ENCODE measurements around the gene GNG3. TPM values are rescaled to one million over a fixed set of nuclear protein-coding genes. Genes with fewer than 3 reads are reported as not detected.

GNG3 gene
- total RNA-seq (2022), result not detected in 2 replicates
- Bru-seq, nascent RNA, result not detected
- BruChase-seq, experiment 1, labeled RNA remaining after a 6-hour chase, result not detected
- BruChase-seq, experiment 2, labeled RNA remaining after a 2-hour chase, result percentile 14 among the genes with signal in this experiment
- long read RNA-seq, result 0 reads

DNA sequence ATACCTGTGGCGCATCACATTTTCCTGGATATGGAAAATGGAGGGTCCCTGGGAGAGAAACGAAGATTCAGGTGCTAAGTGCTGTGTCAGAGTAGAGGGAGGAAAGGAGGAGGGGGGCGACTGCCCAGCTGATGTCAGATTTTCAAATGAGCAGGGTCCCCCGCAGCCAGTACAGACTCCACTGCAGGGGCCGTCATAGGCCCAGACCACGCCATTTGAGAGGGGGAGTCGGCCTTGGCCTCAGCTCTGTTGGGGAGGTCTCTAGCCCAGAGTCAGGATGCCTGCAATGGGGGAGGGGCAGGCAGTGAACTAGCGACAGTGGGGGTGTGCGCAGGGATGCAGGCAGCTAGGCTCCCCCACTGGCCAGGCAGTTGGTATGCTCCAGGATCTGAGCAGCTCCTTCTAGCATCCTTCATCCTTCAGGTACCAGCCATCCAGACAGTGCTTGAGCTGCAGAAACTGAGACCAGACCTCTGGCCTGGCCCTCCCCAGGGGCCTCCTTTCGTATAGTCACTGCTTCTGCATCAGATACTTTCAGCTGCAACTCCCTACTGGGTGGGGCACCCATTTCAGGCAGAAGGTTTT, at the start of gene GNG3, which contains the start of gene BSCL2:
GNG3 (plus strand) TSS at position 400 of the 585 bp plus-strand sequence. CDS start 620 bp downstream, outside the sequence.
BSCL2 (minus strand) TSS at position 148 of the 585 bp plus-strand sequence. CDS start 229 bp downstream, outside the sequence.
- no peak for DNase-seq
- Mint-ChIP-seq H3K4me3 (ENCODE audit: low read depth, unreplicated experiment) (peak within 1 kb of the TSS; percentile 98), H3K27ac (ENCODE audit: unreplicated experiment) (peak within 1 kb of the TSS; percentile 86), H3K27me3 (ENCODE audit: unreplicated experiment) (no peaks in the 10 kb centered on the region), H3K36me3 (ENCODE audit: insufficient read depth, unreplicated experiment) (peaks cover 76% of the 10 kb centered on the region), H3K9me3 (ENCODE audit: low read depth, unreplicated experiment) (no peaks in the 10 kb centered on the region), H3K4me1 (ENCODE audit: low read depth, unreplicated experiment) (peaks cover 26% of the 10 kb centered on the region)
- intact Hi-C loops (cut with micrococcal nuclease; ENCODE audit: unreplicated experiment), result no loop called here
- TF ChIP-seq CTCF (IDR thresholded peaks at IDR 0.05; ENCODE audit: unreplicated experiment), result no peak
- no TSS peak for BruUV-seq (replicated peaks)
- CTCF ChIA-PET, result no interaction called here

- DNase-seq, result peak; percentile 51
- Mint-ChIP-seq H3K27me3 (ENCODE audit: unreplicated experiment) (no peaks in the 10 kb centered on the region), H3K4me1 (ENCODE audit: low read depth, unreplicated experiment) (peaks cover 9% of the 10 kb centered on the region), H3K9me3 (ENCODE audit: low read depth, unreplicated experiment) (no peaks in the 10 kb centered on the region), H3K27ac (ENCODE audit: unreplicated experiment) (peak overlapping the region; percentile 99), H3K36me3 (ENCODE audit: insufficient read depth, unreplicated experiment) (peaks cover 62% of the 10 kb centered on the region), H3K4me3 (ENCODE audit: low read depth, unreplicated experiment) (peak overlapping the region; percentile 91)
- intact Hi-C loops (cut with micrococcal nuclease; ENCODE audit: unreplicated experiment), result no loop called here
- BruUV-seq (replicated peaks), result TSS peak; percentile 39
- no peak for TF ChIP-seq CTCF (IDR thresholded peaks at IDR 0.05; ENCODE audit: unreplicated experiment)
- CTCF ChIA-PET, result interaction anchor here (0.8 to 2.0 kb wide), 4 partner anchors 12 to 91 kb away, joined by 3 to 6 read pairs (median 4); partner anchors contain the start of genes EEF1G, INTS5, MTA2 and TUT1
Observed at GRCh38 chr11:62664405-62665074, 42.9 kb upstream of the GNG3 start.

- H3K4me3 Mint-ChIP-seq (ENCODE audit: low read depth, unreplicated experiment), result peak within 1 kb of the TSS; percentile 91
- H3K4me1 Mint-ChIP-seq (ENCODE audit: low read depth, unreplicated experiment), result peaks cover 9% of the 10 kb centered on the region
- no peaks in the 10 kb centered on the region for H3K9me3 Mint-ChIP-seq (ENCODE audit: low read depth, unreplicated experiment)
- intact Hi-C loops (cut with micrococcal nuclease; ENCODE audit: unreplicated experiment), result no loop called here
- peak; percentile 96 for DNase-seq
- H3K27me3 Mint-ChIP-seq (ENCODE audit: unreplicated experiment), result no peaks in the 10 kb centered on the region
- H3K36me3 Mint-ChIP-seq (ENCODE audit: insufficient read depth, unreplicated experiment), result peaks cover 67% of the 10 kb centered on the region
- H3K27ac Mint-ChIP-seq (ENCODE audit: unreplicated experiment), result peak within 1 kb of the TSS; percentile 99
- TF ChIP-seq CTCF (IDR thresholded peaks at IDR 0.05; ENCODE audit: unreplicated experiment), result no peak
- CTCF ChIA-PET, result interaction anchor here (0.6 to 2.0 kb wide), 8 partner anchors 10 to 555 kb away, joined by 3 to 6 read pairs (median 3); partner anchors contain the start of genes EEF1G, INTS5, MTA2 and TUT1
- TSS peak; percentile 92 for BruUV-seq (replicated peaks)
Observed at GRCh38 chr11:62665075-62665598, 42.3 kb upstream of the GNG3 start, which contains the start of the genes C11orf98 and CSKMT. TSS of gene C11orf98 (minus strand) at chr11:62665210. CDS start at chr11:62665169, 41 bp downstream. TSS of gene CSKMT (plus strand) at chr11:62665312. CDS start at chr11:62665880, 568 bp downstream.

DNA sequence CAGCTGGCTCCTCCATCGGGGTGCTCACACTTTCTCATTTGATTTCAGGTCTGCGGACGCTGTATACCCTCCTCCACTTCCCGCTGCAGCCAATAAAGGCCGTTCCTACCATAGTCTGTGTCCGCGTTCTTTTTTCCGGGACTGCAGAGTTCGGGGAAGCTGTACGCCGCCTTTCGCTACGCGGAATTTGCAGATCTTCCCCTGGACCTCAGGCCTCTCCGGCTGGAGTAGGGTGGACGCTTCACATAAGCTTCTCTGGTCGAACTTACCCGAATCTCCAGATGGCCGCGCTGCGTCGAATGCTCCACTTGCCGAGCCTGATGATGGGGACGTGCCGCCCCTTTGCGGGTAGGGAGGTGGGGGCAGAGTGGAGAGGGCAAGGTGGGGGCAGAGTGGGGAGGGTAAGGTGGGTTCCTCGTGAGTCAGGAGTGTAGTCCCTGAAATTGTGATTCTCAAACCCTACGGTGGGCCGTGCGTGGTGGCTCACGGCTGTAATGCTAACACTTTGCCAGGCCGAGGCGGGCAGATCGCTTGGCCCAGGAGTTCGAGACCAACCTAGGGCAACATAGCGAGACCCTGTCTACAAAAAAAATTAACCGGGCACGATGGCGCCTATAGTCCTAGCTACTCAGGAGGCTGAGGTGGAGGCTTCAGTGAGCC, 41.7 kb upstream of the GNG3 start:
- Mint-ChIP-seq H3K36me3 (ENCODE audit: insufficient read depth, unreplicated experiment) (peaks cover 73% of the 10 kb centered on the region), H3K4me3 (ENCODE audit: low read depth, unreplicated experiment) (peak overlapping the region; percentile 91), H3K9me3 (ENCODE audit: low read depth, unreplicated experiment) (no peaks in the 10 kb centered on the region), H3K27ac (ENCODE audit: unreplicated experiment) (peak overlapping the region; percentile 99), H3K4me1 (ENCODE audit: low read depth, unreplicated experiment) (peaks cover 9% of the 10 kb centered on the region), H3K27me3 (ENCODE audit: unreplicated experiment) (no peaks in the 10 kb centered on the region)
- intact Hi-C loops (cut with micrococcal nuclease; ENCODE audit: unreplicated experiment), result no loop called here
- TF ChIP-seq CTCF (IDR thresholded peaks at IDR 0.05; ENCODE audit: unreplicated experiment), result no peak
- no TSS peak for BruUV-seq (replicated peaks)
- DNase-seq, result peak; percentile 30
- CTCF ChIA-PET, result interaction anchor here (0.6 to 2.0 kb wide), 8 partner anchors 9 to 554 kb away, joined by 3 to 6 read pairs (median 3); partner anchors contain the start of genes EEF1G, INTS5, MTA2 and TUT1

Data from Calu3 (cell line).